GM19023 (cell line): ENCODE data around the gene ST6GALNAC3.
A peak's percentile ranks its signal among the peaks of the same experiment; 100 is the strongest.

Experiments
- ATAC-seq: cut with Tn5 transposase; IDR thresholded peaks from one replicate; pipeline ENCODE4 v1.9.1; 2021; ENCODE audit warnings: mild to moderate bottlenecking, moderate library complexity; ENCODE audit not compliant: unreplicated experiment

The ST6GALNAC3 gene

DNA sequence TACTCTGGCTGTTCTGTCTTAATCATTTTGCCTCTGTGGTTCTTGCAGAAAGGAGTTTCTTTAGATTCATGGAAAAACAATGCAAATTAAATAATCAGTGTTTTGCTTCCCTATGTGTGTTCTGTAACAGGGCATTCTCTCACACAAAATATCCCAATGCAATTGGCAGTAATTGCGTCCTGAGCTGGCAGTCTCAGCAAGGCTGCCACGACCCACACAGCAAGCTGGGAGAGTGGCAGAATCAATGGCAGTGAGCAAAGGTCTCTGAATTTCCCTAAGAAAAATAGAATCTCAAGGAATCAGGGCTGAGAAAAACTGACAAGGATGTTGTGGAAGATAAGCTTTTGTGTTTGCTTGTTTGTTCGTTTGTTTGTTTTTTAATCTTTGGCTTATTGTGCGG, 594.6 kb downstream of the ST6GALNAC3 start:
- no peak for ATAC-seq

DNA sequence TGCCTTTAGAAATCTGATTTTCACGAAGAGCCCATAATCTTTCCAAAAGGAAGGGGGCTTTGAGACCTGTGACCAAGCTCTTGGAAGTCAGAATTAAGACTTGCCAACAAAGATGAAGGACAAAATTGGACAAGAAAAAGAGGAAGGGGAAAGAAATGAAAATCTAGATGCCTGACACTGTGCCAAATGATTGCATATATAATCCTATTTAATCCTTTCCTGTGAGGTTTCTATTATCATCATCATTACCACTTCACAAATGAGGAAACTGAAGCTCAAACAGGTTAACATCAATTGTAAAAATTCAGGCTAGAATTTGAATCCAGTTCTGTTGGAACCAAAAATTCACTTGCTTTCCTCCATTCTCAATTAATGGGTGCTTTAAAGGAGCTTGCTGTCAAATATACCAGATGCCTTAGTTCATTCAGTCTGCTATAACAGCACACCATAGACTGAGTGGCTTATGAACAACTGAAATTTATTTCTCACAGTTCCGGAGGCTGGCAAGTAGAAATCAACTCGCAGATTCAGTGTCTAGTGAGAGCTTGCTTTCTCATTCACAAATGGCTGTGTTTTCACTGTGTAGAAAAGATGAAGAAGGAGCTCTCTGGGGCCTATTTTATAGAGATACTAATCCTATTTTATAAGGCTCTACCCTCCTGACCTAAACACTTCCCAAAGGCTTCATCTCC, 595.2 kb downstream of the ST6GALNAC3 start:
- no peak for ATAC-seq

DNA sequence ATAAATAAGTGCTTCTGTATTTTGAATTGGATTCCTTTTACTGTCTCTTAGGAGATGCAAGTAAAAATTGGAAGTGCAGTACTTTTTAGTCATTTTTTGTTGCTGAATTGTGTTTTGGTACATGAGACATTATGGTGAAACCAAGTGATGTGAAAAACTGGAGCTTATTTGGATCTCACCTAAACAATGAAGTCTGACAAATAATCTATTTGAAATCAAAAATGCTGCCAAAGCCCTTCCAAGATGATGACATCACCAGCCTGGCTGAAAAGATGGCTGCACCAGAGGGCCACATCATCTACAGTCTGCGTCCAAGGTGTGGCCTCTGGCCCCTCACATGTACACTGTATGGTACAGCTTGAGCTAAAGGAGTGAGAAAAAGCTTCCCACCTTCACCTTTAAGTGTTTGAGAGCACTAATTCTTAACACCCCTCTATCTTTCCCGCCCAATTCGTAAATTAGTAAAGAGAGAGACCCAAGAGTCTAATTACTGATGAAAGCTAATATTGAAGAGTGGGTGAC, 600.2 kb downstream of the ST6GALNAC3 start:
- ATAC-seq = no peak

GRCh38 chr1:76677416-76678405, 603.2 kb downstream of the ST6GALNAC3 start:
- ATAC-seq = peak; percentile 49

- no peak for ATAC-seq
Measured at GRCh38 chr1:76679534-76680152, 605.1 kb downstream of the ST6GALNAC3 start.

GRCh38 chr1:76680651-76681050, 606.1 kb downstream of the ST6GALNAC3 start:
- ATAC-seq = no peak

GRCh38 chr1:76682138-76682537, 607.6 kb downstream of the ST6GALNAC3 start:
- ATAC-seq = no peak
